Globus pallidus (tissue), 1 donor: Measurements from ENCODE around the gene RIT2.
"Not testable (repeated sequence)": the region's sequence is repeated elsewhere in the genome, so short reads cannot be mapped to it uniquely, and the experiment has no call there.

Experiments used
- DNase-seq: peaks from one replicate; pipeline ENCODE4 v3.0.0-alpha.2; 2015; ENCODE audit warnings: low spot score

The RIT2 gene

GRCh38 chr18:42838546-42839145, 276.8 kb downstream of the RIT2 start:
- no peak for DNase-seq

GRCh38 chr18:42830936-42831335, 284.5 kb downstream of the RIT2 start:
- DNase-seq, result no peak

GRCh38 chr18:42828881-42829280, 286.6 kb downstream of the RIT2 start:
- no peak for DNase-seq

- DNase-seq, result no peak
Observed at GRCh38 chr18:42824178-42824577, 291.3 kb downstream of the RIT2 start.

GRCh38 chr18:42822711-42823110, 292.8 kb downstream of the RIT2 start:
- DNase-seq, result no peak

- no peak for DNase-seq
Observed at GRCh38 chr18:42821492-42821891, 294.0 kb downstream of the RIT2 start.

GRCh38 chr18:42814618-42815017, 300.9 kb downstream of the RIT2 start:
- no peak for DNase-seq

GRCh38 chr18:42814184-42814583, 301.3 kb downstream of the RIT2 start:
- no peak for DNase-seq

- no peak for DNase-seq
Observed at GRCh38 chr18:42813570-42813969, 301.9 kb downstream of the RIT2 start.

- no peak for DNase-seq
Observed at GRCh38 chr18:42807887-42808286, 307.6 kb downstream of the RIT2 start.

- DNase-seq, result no peak
Observed at GRCh38 chr18:42801706-42802105, 313.8 kb downstream of the RIT2 start.

- no peak for DNase-seq
Observed at GRCh38 chr18:42798606-42799170, 316.8 kb downstream of the RIT2 start.

- not testable (repeated sequence) for DNase-seq
Observed at GRCh38 chr18:42795213-42795789, 320.2 kb downstream of the RIT2 start.

- DNase-seq, result no peak
Observed at GRCh38 chr18:42792731-42793130, 322.8 kb downstream of the RIT2 start.

GRCh38 chr18:42784632-42785031, 330.9 kb downstream of the RIT2 start:
- no peak for DNase-seq

- no peak for DNase-seq
Observed at GRCh38 chr18:42782929-42783328, 332.6 kb downstream of the RIT2 start.

- no peak for DNase-seq
Observed at GRCh38 chr18:42781298-42781815, 334.1 kb downstream of the RIT2 start.

- DNase-seq, result no peak
Observed at GRCh38 chr18:42780171-42780570, 335.3 kb downstream of the RIT2 start.

- DNase-seq, result no peak
Observed at GRCh38 chr18:42778445-42779042, 336.9 kb downstream of the RIT2 start.

GRCh38 chr18:42778024-42778423, 337.5 kb downstream of the RIT2 start:
- DNase-seq, result no peak

GRCh38 chr18:42773870-42774269, 341.6 kb downstream of the RIT2 start:
- no peak for DNase-seq

GRCh38 chr18:42771936-42772335, 343.5 kb downstream of the RIT2 start:
- DNase-seq, result no peak

GRCh38 chr18:42765302-42765701, 350.2 kb downstream of the RIT2 start:
- DNase-seq, result no peak
